Measurements from ENCODE around the gene MCUB. TPM values are rescaled to one million over a fixed set of nuclear protein-coding genes. Genes with fewer than 3 reads are reported as not detected.

The MCUB gene
- total and polyA plus RNA-seq, 2 of the 13 experiments (the other 11 are each of a cell fraction or from before 2014, with no cell fraction given) = 0.95 to 2.2 TPM

DNA sequence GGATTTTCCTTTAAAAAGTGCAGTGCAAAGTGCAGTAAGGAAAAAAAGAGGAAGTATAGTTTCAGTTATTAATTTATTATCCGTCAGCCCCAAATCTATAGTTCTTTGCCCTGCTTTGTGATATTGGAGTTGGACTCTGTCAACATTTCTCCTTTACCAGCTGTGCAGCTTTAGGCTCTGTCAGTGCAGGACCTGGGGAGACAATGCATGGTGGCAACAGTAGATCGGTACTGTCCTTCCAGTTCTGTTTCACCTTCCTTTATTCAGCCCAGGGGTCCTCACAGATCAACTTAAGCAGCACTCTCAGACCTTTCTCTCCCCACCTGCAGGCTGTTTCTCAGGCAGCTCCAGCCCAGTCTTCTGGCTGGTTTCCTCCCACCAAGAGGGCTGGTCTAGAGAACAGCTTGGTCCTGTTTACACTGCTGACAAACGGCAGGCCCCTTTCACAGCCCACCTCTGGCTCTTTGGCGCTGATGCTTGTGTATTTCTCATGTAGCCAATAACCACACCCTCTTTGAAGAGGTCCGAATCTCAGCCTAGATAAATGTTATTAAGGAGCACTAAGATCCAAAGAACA lies 71.6 kb downstream of the MCUB start:
- peak; percentile 87 for ATAC-seq

More for the DNA sequence above, 71.6 kb downstream of the MCUB start:
- no peaks in the 10 kb centered on the region for H4K20me1 ChIP-seq (ENCODE audit: insufficient read depth, low read length)
- DNase-seq (ENCODE audit: low spot score) (no peak), FAIRE-seq (no peak)
- TF ChIP-seq, protein P1, sequence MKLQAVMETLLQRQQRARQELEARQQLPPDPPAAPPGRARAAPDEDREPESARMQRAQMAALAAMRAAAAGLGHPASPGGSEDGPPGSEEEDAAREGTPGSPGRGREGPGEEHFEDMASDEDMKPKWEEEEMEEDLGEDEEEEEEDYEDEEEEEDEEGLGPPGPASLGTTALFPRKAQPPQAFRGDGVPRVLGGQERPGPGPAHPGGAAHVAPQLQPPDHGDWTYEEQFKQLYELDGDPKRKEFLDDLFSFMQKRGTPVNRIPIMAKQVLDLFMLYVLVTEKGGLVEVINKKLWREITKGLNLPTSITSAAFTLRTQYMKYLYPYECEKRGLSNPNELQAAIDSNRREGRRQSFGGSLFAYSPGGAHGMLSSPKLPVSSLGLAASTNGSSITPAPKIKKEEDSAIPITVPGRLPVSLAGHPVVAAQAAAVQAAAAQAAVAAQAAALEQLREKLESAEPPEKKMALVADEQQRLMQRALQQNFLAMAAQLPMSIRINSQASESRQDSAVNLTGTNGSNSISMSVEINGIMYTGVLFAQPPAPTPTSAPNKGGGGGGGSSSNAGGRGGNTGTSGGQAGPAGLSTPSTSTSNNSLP (IDR thresholded peaks at IDR 0.05; ENCODE audit: low read depth, low read length) = no peak
- TF ChIP-seq ZNF891 (CRISPR knock-in tag; IDR thresholded peaks at IDR 0.05) (no peak), SYNCRIP (IDR thresholded peaks at IDR 0.05; ENCODE audit: insufficient read depth, low read depth, low read length) (no peak), ZFYVE20 (CRISPR knock-in tag; IDR thresholded peaks at IDR 0.05; ENCODE audit: borderline replicate concordance, low read depth) (no peak), HOXA9 (CRISPR knock-in tag; IDR thresholded peaks at IDR 0.05; ENCODE audit: borderline replicate concordance) (no peak), REL (CRISPR knock-in tag; conservative IDR thresholded peaks at IDR 0.05) (no peak), PHF8 (CRISPR knock-in tag; IDR thresholded peaks at IDR 0.05) (no peak), ARHGAP35 (CRISPR knock-in tag; IDR thresholded peaks at IDR 0.05; ENCODE audit: borderline replicate concordance) (no peak), ATF7 (IDR thresholded peaks at IDR 0.05) (no peak), ATF7 (CRISPR knock-in tag; IDR thresholded peaks at IDR 0.05) (no peak), HCFC1 (IDR thresholded peaks at IDR 0.05; ENCODE audit: low read depth, low read length) (no peak), ZFP82 (CRISPR knock-in tag; IDR thresholded peaks at IDR 0.05; ENCODE audit: borderline replicate concordance) (no peak), DR1 (CRISPR knock-in tag; IDR thresholded peaks at IDR 0.05) (no peak), NFE2 (CRISPR knock-in tag; IDR thresholded peaks at IDR 0.05) (no peak), ZNF264 (CRISPR knock-in tag; IDR thresholded peaks at IDR 0.05) (no peak), SMAD3 (CRISPR knock-in tag; IDR thresholded peaks at IDR 0.05) (no peak), SKI (IDR thresholded peaks at IDR 0.05; ENCODE audit: partially characterized antibody) (no peak), ZNF83 (CRISPR knock-in tag; IDR thresholded peaks at IDR 0.05; ENCODE audit: borderline replicate concordance) (no peak)
- TF ChIP-seq, protein P2, sequence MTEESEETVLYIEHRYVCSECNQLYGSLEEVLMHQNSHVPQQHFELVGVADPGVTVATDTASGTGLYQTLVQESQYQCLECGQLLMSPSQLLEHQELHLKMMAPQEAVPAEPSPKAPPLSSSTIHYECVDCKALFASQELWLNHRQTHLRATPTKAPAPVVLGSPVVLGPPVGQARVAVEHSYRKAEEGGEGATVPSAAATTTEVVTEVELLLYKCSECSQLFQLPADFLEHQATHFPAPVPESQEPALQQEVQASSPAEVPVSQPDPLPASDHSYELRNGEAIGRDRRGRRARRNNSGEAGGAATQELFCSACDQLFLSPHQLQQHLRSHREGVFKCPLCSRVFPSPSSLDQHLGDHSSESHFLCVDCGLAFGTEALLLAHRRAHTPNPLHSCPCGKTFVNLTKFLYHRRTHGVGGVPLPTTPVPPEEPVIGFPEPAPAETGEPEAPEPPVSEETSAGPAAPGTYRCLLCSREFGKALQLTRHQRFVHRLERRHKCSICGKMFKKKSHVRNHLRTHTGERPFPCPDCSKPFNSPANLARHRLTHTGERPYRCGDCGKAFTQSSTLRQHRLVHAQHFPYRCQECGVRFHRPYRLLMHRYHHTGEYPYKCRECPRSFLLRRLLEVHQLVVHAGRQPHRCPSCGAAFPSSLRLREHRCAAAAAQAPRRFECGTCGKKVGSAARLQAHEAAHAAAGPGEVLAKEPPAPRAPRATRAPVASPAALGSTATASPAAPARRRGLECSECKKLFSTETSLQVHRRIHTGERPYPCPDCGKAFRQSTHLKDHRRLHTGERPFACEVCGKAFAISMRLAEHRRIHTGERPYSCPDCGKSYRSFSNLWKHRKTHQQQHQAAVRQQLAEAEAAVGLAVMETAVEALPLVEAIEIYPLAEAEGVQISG (CRISPR knock-in tag; IDR thresholded peaks at IDR 0.05) = no peak
- H3K4me1 ChIP-seq (ENCODE audit: insufficient read depth, low read length) = no peaks in the 10 kb centered on the region; the same call in 1 of the 2 replicates
- H3K4me2 ChIP-seq (ENCODE audit: low read depth, low read length) = peak overlapping the region; percentile 25; the same call in 1 of the 2 replicates
- H3K9ac ChIP-seq (ENCODE audit: insufficient read depth, low read depth, low read length) = no peak overlapping the region
- H3K36me3 ChIP-seq (replicated peaks in 1 of 2; ENCODE audit: control insufficient read depth in 1 of 2, insufficient read depth in 2 of 2, low read length in 2 of 2) = no peaks in the 10 kb centered on the region
- no peak overlapping the region for H3K4me3 ChIP-seq (replicated peaks in 1 of 3; ENCODE audit: insufficient read depth in 1 of 3, low read depth in 2 of 3, low read length in 3 of 3)
- in situ Hi-C loops (cut with HindIII; ENCODE audit: extremely low pct_ligation_motif_present, low pct_unique_long_range_greater_than_20kb) (no loop called here), intact Hi-C loops (cut with micrococcal nuclease; ENCODE audit: unreplicated experiment) (no loop called here)
- no peaks in the 10 kb centered on the region for H3K79me2 ChIP-seq (ENCODE audit: insufficient read depth, low read length)
- no TSS peak for BruUV-seq (replicated peaks)
- H3K9me3 ChIP-seq (ENCODE audit: low read length) = no peaks in the 10 kb centered on the region
- H3K27ac ChIP-seq (ENCODE audit: extremely low read length, insufficient read depth, low read length) = no peak overlapping the region
- 25% methylated on average over 5 of the region's 5 CpGs for WGBS (ENCODE audit: low lambda C conversion rate)
- ChIA-PET CTCF (ENCODE audit: low intra/inter-chr PET ratio, low total read pairs) (no interaction called here), POLR2A (no interaction called here)
- no peaks in the 10 kb centered on the region for H3K27me3 ChIP-seq (ENCODE audit: control insufficient read depth in 1 of 2, insufficient read depth in 2 of 2, low read length in 2 of 2)
- no peak overlapping the region for H2AFZ ChIP-seq (ENCODE audit: low read length)
